Mucosa of descending colon (tissue), 3 donors: Measurements from ENCODE around the gene PLCXD1. TPM values are rescaled to one million over a fixed set of nuclear protein-coding genes. Genes with fewer than 3 reads are reported as not detected.
"Not testable (repeated sequence)": the region's sequence is repeated elsewhere in the genome, so short reads cannot be mapped to it uniquely, and the experiment has no call there.

ENCODE experiments used
- ATAC-seq: fragments of 200-7000 bp; cut with Tn5 transposase; one replicate; pipeline ENCODE4 v1.9.1; 2020; ENCODE audit warnings: mild to moderate bottlenecking, moderate library complexity
- DNase-seq, 3 donors: peaks; one replicate each; pipeline ENCODE4 v3.0.0-alpha.2; 2020
- H3K36me3 ChIP-seq: fragments of 200-600 bp; one replicate; pipeline ENCODE4 v1.8.0; 2021; ENCODE audit warnings: low read depth, mild to moderate bottlenecking
- H3K4me1 ChIP-seq: fragments of 200-600 bp; one replicate; pipeline ENCODE4 v1.8.0; 2021; ENCODE audit warnings: low read depth, mild to moderate bottlenecking
- H3K4me3 ChIP-seq: fragments of 200-600 bp; one replicate; pipeline ENCODE4 v1.8.0; 2021; ENCODE audit warnings: mild to moderate bottlenecking
- H3K9me3 ChIP-seq: fragments of 200-600 bp; one replicate; pipeline ENCODE4 v1.8.0; 2021; ENCODE audit warnings: mild to moderate bottlenecking
- CTCF ChIP-seq: fragments of 200-600 bp; IDR thresholded peaks from one replicate; pipeline ENCODE4 v1.8.0; 2022; ENCODE audit warnings: antibody characterized with exemption, mild to moderate bottlenecking
- intact Hi-C, 2 donors: fragments of 100-400 bp; cut with DNase I in 1 of 2; cut with micrococcal nuclease in 1 of 2; formaldehyde crosslinking; loops; one replicate each; pipeline versions ENCODE4 v1.11.0 to v1.11.1; 2022; cut with DNase I, micrococcal nuclease
- total RNA-seq, 3 donors: library from RNA; stranded (reverse); fragmentation: NEBNext Ultra II Directional in 2 of 3; extraction: Animal tissue kit (Norgen Biotek cat#: 25700) in 2 of 3; gene quantifications; one replicate each; pipeline versions ENCODE4 v1.2.1 to v1.2.4, GENCODE V29; 2021 to 2023
- donor health status: DM: no; HTN: no; CAD: no; lungs with moderate emphysema.
- donor health status: DM: no; HTN: no; CAD: no.
- donor health status: DM: no; HTN: yes; CAD: no.

Gene PLCXD1
- total RNA-seq, 3 donors from 2014 or later, result 12.6 to 20.7 (median 13.8) TPM

- ATAC-seq (no peak), DNase-seq (peak in 1 of 3 donors; percentile 4)
- Histone ChIP-seq H3K4me1 (no peaks in the 10 kb centered on the region), H3K36me3 (no peaks in the 10 kb centered on the region), H3K9me3 (no peaks in the 10 kb centered on the region), H3K4me3 (no peak overlapping the region)
- intact Hi-C loops, result no loop called here
- TF ChIP-seq CTCF, result no peak
Observed at GRCh38 chrX:349702-350101, 68.5 kb downstream of the PLCXD1 start.

- intact Hi-C loops, result no loop called here
- DNase-seq (peak in 1 of 3 donors; percentile 27), ATAC-seq (no peak)
- TF ChIP-seq CTCF, result no peak
- Histone ChIP-seq H3K4me1 (no peaks in the 10 kb centered on the region), H3K4me3 (no peak overlapping the region), H3K36me3 (no peaks in the 10 kb centered on the region), H3K9me3 (no peaks in the 10 kb centered on the region)
Observed at GRCh38 chrX:350148-350533, 69.0 kb downstream of the PLCXD1 start.

GRCh38 chrX:350534-351323, 69.5 kb downstream of the PLCXD1 start:
- Histone ChIP-seq H3K4me3 (no peak overlapping the region), H3K9me3 (no peaks in the 10 kb centered on the region), H3K4me1 (no peaks in the 10 kb centered on the region), H3K36me3 (no peaks in the 10 kb centered on the region)
- TF ChIP-seq CTCF, result no peak
- intact Hi-C loops, result no loop called here
- peak in 1 of 3 donors; percentile 43 for DNase-seq
- no peak for ATAC-seq

GRCh38 chrX:351324-351641, 70.1 kb downstream of the PLCXD1 start:
- H3K4me1 ChIP-seq, intact Hi-C loops, H3K9me3 ChIP-seq, H3K4me3 ChIP-seq, ATAC-seq, H3K36me3 ChIP-seq, DNase-seq: not testable (repeated sequence)

- DNase-seq (peak in 1 of 3 donors; percentile 21), ATAC-seq (no peak)
- TF ChIP-seq CTCF, result no peak
- Histone ChIP-seq H3K4me3 (no peak overlapping the region), H3K9me3 (no peaks in the 10 kb centered on the region), H3K4me1 (no peaks in the 10 kb centered on the region), H3K36me3 (no peaks in the 10 kb centered on the region)
- intact Hi-C loops, result no loop called here
Observed at GRCh38 chrX:351736-352135, 70.6 kb downstream of the PLCXD1 start.

- TF ChIP-seq CTCF, result no peak
- ATAC-seq (no peak), DNase-seq (peak in 1 of 3 donors; percentile 34)
- intact Hi-C loops, result no loop called here
- Histone ChIP-seq H3K4me3 (no peak overlapping the region), H3K36me3 (no peaks in the 10 kb centered on the region), H3K4me1 (no peaks in the 10 kb centered on the region), H3K9me3 (no peaks in the 10 kb centered on the region)
Observed at GRCh38 chrX:352181-352580, 71.0 kb downstream of the PLCXD1 start.
